ENCODE data around the gene CACHD1.

DNA sequence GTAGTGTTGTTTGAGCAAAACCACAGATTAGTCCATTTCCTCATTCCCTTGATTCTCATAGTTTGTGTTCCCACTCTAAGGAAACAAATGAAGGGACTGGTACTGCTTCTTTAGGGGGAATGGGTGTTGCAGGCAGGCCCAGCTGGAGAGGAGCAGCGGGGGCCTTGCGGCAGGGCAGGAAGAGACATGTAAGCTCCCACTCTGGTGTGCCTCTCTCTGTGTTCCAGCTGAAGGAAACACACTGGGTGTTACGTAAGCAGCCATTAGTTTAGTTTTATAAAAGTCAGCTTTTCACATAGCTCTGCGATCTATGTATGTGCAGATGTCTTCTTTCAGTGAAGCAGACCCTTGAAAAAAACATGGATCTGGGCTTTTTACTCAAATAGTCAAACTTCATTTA, 99.5 kb downstream of the CACHD1 start:
- TF ChIP-seq, protein P1, sequence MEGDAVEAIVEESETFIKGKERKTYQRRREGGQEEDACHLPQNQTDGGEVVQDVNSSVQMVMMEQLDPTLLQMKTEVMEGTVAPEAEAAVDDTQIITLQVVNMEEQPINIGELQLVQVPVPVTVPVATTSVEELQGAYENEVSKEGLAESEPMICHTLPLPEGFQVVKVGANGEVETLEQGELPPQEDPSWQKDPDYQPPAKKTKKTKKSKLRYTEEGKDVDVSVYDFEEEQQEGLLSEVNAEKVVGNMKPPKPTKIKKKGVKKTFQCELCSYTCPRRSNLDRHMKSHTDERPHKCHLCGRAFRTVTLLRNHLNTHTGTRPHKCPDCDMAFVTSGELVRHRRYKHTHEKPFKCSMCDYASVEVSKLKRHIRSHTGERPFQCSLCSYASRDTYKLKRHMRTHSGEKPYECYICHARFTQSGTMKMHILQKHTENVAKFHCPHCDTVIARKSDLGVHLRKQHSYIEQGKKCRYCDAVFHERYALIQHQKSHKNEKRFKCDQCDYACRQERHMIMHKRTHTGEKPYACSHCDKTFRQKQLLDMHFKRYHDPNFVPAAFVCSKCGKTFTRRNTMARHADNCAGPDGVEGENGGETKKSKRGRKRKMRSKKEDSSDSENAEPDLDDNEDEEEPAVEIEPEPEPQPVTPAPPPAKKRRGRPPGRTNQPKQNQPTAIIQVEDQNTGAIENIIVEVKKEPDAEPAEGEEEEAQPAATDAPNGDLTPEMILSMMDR (IDR thresholded peaks at IDR 0.05), result no peak
- no peak for TF ChIP-seq POLR2A (IDR thresholded peaks at IDR 0.05)
